ENCODE measurements around the gene TBCE.

DNA sequence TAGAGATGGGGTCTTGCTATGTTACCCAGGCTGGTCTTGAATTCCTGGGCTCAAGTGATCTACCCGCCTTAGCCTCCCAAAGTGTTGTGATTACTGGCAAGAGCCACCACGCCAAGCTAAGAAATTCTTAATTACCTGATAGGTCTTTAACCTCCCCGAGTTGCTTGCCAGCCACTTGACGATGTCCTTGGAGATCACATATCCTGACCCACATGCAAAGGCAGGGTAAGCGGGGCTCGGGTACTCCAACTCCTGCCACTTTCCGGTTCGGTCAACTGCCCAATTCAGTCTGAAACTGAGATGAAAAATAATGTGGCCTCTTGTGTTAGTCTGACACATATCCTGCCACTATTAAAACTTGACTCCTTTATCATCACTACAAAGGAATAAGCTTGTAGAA lies 86.8 kb downstream of the TBCE start:
- TF ChIP-seq, protein P1, sequence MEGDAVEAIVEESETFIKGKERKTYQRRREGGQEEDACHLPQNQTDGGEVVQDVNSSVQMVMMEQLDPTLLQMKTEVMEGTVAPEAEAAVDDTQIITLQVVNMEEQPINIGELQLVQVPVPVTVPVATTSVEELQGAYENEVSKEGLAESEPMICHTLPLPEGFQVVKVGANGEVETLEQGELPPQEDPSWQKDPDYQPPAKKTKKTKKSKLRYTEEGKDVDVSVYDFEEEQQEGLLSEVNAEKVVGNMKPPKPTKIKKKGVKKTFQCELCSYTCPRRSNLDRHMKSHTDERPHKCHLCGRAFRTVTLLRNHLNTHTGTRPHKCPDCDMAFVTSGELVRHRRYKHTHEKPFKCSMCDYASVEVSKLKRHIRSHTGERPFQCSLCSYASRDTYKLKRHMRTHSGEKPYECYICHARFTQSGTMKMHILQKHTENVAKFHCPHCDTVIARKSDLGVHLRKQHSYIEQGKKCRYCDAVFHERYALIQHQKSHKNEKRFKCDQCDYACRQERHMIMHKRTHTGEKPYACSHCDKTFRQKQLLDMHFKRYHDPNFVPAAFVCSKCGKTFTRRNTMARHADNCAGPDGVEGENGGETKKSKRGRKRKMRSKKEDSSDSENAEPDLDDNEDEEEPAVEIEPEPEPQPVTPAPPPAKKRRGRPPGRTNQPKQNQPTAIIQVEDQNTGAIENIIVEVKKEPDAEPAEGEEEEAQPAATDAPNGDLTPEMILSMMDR (conservative IDR thresholded peaks at IDR 0.05 in 1 of 2, IDR thresholded peaks at IDR 0.05 in 1 of 2; ENCODE audit: extremely low read depth in 1 of 2, insufficient read depth in 1 of 2, low read depth in 1 of 2, low read length in 2 of 2), result no peak
- no peak for TF ChIP-seq EZH2 (IDR thresholded peaks at IDR 0.05; ENCODE audit: borderline replicate concordance, low read length)
